Measurements from ENCODE around the gene HOXB7.

The HOXB7 gene

DNA sequence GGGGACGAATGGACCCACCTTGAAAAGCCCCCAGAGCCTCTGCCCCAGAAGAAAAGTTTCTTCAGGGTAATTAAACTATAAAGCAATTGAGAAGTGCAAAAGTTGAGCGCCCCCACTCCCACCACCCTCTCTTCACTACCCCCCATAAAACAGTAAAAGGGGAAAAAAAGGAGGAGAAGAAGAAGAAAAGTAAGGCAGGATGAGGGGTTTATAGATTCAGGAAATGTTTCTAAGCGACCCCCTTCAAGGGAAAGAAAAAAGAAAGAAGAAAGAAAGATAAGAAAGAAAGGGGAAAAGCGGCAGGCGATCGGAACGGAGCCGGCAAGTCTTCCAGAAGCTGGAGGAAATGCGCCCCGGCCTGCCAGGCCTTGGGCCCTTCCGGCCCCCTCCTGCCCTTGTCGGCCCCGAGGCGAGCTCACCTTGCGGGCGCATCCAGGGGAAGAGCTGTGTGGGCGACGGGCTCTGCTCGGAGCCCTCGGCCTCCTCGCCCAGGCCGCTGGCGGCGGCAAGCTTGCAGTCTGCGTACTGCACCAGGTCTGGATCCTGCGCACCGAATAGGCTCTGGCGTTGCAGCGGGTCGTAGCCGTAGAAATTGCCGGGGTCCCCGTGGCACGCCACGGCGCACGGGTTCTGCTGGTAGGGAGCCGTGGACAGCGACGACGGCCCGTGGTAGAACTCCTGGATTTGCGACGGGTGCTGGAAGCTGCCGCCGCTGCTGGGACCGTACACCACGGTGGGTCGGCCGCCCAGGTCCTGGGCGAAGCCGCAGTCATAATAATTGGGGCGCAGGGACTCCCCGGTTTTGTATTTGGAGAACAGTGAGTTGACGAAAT, 3.3 kb upstream of the HOXB7 start:
- in situ Hi-C loops (cut with HindIII; ENCODE audit: low pct_ligation_motif_present, low pct_unique_long_range_greater_than_20kb, low sequenced_read_pairs) = no loop called here
- DNase-seq = peak; percentile 53

DNA sequence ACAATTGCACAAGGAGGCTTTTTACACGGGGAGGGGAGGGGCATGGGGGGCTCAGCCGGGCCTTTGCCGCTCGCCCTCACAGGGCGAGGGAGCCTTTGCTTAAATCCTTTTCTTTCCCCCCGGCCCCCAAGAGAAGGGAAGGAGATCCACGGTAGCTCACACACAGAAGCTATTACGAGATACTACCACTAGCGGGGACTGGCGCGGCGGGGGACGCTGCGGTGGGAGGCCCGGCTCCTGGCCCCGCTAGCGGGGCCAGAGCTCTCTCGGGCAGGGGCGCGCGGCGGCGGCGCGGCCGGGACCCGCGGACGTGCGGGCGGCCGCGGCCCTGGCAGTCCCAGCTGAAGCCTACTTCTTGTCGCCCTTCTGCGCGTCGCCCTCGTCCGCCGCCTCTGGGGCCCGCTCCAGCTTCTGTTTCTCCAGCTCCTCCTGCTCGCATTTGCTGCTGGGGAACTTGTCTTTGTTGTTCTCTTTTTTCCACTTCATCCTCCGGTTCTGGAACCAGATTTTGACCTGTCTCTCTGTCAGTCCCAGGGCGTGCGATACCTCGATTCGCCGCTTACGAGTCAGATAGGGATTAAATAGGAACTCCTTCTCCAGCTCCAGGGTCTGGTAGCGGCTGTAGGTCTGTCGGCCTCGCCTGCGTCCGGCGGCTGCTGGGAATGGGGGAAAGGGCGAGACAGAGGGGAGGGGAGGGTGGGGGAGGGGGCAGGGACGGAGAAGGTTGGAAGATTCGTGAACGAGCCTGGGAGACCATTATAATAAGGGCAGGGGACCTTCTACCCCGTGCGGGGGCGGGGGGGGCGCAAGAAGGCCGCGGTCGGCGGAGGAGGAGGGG, 2.3 kb upstream of the HOXB7 start:
- in situ Hi-C loops (cut with HindIII; ENCODE audit: low pct_ligation_motif_present, low pct_unique_long_range_greater_than_20kb, low sequenced_read_pairs) = no loop called here

DNA sequence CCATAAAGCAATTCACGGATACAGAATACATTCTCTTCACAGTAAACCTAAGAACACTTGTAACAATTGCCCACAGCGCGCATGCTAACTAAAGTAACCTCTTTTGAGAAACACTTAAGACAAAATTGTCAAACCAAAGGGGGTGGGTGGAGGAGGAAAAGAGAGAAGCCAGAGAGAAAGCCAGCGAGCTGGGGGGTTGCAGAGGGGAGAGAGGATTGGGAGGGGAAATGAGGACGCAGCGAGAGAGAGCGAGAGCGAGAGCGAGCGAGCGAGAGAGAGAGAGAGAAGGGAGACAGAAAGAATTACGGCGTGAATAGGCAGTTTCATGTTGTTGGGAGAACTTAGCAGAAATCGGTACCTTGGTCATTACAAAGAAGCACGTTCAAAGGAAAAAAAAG, 1.6 kb upstream of the HOXB7 start:
- in situ Hi-C loops (cut with HindIII; ENCODE audit: low pct_ligation_motif_present, low pct_unique_long_range_greater_than_20kb, low sequenced_read_pairs) = no loop called here
- peak; percentile 48 for DNase-seq

More for the DNA sequence above, 2.3 kb upstream of the HOXB7 start:
- DNase-seq = peak; percentile 72

DNA sequence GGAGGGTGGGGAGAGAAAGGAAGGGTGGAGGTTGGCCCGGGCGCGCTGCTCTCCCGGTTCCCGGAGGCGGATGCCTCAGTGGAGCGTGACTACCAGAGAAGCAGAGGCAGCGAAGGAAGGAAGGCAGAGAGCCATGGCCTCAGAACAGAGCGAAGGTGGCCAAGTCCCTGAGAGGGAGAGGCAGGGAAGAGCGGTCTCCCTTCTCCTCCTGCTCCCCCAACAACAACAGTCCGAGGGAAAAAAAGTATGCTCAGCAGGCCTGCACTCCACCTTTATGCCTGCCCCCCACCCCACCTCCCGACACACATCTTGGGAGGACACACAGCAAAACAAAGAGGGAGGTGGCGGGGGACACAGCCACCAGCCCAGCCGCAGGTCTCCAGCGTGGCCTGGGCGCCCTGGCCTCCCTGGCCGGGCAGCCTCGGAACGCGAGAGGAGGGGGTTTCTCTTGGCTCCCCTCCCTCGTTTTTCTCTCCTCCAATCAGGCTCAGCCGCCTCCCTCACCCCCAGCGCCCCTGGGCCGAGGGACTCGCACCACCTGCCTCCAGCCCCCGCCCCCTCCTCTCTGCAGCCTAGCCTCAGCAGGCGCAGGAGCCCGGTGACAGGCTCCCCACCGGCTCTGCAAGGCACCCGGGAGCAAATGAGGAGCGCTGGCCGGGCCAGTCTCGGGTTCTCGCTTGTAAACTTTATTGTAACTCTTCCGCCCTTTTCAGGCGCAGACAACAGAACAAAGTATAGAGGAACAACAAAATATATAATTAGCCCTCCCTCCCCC, 1.1 kb upstream of the HOXB7 start:
- DNase-seq = peak; percentile 83
- in situ Hi-C loops (cut with HindIII; ENCODE audit: low pct_ligation_motif_present, low pct_unique_long_range_greater_than_20kb, low sequenced_read_pairs) = no loop called here

DNA sequence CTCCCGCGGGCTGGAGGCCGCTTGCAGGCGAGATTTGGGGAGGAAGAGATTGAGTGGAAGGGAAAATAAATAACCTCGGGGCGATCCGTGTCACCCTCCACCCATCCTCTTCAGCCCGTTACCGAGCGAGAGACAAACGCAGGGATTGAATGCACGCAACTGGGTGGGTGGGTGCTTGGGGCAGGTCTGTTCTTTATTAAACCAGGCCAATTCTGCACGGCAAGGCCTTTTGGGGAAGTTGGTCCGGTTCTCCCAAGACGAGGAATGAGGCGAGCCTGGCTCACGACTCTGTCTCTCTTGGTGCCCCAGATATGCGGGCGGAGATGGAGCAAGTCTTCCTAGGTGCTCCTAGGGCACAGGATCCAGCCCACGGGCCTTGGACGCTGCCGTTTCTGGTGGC, 396 bp upstream of the HOXB7 start:
- peak; percentile 59 for DNase-seq
- in situ Hi-C loops (cut with HindIII; ENCODE audit: low pct_ligation_motif_present, low pct_unique_long_range_greater_than_20kb, low sequenced_read_pairs) = no loop called here

DNA sequence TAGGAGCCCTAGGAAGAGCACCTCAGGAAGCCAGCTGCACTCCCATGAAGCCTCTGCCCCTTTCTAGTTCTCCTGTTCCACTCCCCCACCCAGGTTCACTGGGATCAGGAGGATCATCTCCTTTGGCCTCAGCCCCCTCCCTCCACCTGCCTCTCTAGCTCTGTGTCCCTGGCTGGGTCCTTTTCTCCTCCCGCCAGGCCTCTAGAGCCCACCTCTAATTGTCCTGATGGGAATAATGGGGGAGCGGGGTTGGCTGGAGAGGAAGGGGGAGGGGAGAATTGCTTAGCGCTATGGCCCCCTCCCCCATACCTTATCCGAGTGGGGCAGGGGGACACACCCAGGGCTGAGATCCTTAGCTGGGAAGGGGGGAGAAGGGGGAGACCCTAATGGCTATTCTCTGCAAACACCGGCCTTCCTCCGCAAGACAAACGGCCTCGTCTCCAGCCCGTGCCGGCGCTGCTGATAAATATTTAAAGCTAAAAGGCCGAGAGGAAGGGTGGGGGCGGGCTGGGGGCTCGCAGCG, 997 bp downstream of the HOXB7 start:
- in situ Hi-C loops (cut with HindIII; ENCODE audit: low pct_ligation_motif_present, low pct_unique_long_range_greater_than_20kb, low sequenced_read_pairs) = no loop called here
- no peak for DNase-seq

DNA sequence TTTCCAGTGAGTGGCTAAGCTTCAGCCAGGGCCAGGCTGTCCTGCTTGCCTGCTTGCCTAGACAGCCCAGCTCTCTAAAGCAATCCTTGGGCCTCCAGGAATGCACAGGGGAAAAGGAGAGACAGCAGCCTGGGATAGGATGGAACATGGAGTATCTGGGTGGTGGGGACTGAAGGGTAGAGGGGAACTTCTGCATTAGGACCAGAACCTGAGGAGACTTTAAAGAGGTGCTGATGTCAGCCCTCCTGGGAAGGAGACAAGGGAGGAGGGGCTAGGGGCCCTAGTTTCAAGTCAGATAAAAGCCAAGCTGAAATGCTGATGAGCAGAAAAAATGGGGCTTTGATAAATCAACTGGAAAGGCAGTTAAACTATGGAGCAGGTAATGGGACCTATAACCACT, 1.8 kb downstream of the HOXB7 start:
- in situ Hi-C loops (cut with HindIII; ENCODE audit: low pct_ligation_motif_present, low pct_unique_long_range_greater_than_20kb, low sequenced_read_pairs) = no loop called here
- no peak for DNase-seq

DNA sequence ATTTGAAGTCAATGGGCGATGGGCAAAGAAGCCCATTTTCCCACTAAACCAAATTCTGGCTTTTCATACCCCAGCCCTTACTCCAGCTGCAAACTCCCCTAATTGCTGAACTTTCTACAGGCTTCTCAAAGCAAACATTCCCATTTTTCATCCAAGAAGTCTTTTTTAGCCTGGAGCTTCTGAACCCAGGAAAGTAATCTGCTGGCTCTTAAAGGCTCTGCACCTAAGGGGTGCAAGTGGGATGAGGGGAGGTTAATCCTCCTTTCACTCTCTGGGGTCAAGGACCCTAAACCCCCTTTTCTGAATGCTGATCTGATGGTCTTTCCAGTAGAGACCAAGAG, 2.4 kb downstream of the HOXB7 start:
- DNase-seq = no peak
- in situ Hi-C loops (cut with HindIII; ENCODE audit: low pct_ligation_motif_present, low pct_unique_long_range_greater_than_20kb, low sequenced_read_pairs) = no loop called here

DNA sequence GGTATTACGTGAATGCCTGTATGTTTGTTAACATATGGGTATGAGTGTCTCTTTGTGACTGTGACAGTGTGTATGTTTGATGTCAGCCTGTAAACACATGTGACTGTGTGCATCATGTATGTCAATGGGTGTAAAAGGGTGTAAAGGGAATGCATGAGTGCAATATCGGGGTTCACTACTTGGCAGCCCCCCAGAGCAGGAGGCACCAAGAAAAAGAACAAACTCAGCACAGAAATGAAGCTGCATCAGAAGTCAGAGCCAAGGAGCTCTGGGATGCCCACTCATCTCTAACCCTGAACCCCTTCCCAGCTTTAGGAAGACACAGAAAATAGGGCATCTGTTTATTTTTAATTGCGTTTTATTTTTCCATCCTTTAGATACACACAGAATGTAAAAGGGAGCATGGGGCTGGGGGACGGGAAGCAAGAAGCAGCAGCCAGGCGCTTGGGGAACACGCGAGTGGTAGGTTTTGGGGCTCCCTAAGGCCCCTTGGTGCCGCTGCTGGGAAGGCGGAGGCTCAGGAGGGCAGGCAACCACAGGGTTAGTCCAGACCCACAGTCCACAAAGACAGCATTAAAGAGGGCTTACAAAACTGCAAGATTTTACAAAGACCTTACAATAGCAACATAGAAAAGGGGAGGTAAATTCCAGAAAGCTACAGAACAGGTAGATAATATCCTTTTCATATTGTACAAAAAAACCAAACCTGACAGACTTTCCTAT, 3.8 kb downstream of the HOXB7 start:
- in situ Hi-C loops (cut with HindIII; ENCODE audit: low pct_ligation_motif_present, low pct_unique_long_range_greater_than_20kb, low sequenced_read_pairs) = no loop called here
- no peak for DNase-seq

DNA sequence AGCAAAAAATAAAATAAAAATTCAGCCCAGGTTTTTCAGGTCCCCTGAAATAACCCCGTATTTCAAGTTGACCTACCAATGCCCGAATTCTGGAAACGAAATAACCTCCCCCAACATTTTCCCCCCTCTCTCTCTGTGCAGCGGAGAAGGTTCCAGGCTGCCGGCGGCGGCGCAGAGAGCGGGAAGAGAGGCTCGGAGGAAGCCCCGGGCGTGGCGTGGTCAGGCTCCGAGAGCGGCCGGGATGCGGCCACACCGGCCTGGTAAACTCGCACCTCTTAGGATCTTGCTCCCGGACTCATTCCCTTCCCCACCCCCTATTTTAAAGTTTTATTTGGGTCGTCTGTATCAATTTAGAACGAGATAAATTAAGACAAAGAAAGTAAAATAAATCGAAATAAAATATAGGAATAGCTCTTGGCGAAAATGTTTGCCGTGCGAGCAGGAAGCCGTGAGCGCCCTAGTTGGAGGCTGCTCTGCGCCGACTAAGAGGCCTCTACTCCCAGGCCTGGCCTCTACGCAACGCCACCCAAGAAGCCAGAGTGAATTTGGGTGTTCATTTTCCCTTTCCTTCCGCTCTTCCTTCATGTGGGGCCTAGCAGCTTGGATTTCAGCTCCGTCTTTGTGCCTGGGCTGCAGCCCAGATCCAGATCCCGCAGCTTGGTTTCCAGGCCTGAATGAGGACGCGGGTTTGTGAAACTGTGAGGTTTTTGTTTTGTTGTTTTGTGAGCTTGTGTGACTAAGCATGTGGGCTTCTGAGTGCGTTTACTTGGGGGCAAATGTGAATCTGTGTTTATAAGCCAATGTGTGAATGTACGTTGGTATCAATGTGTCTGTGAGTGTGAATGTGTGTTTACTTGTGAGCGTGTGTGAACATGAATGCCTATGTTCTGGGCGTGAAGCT, 4.6 kb downstream of the HOXB7 start:
- in situ Hi-C loops (cut with HindIII; ENCODE audit: low pct_ligation_motif_present, low pct_unique_long_range_greater_than_20kb, low sequenced_read_pairs) = no loop called here

DNA sequence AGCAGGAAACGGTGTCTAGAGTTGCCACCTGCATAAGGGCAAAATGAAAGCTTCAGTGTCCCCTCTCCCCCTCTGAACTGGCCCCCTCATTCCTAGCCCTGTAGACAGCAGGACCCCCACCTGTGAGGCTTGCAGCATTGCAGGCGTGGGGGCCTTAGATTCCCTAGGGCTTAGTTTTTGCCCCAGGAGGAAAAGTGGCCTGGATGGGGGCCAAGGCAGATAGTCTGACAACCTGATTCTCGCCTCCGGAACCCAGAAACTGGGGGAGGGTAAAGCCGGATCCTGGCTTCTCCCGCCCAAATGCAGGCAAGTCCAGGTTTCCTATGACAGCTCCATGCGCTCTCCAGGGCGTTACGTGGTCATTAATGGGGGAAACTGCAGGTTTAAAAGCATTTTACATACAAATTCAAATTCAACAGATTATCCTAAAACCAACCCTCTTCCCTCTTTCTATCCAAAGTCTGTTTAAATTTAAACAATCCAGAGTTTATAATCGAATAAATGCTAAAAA, 5.4 kb downstream of the HOXB7 start:
- peak; percentile 17 for DNase-seq
- in situ Hi-C loops (cut with HindIII; ENCODE audit: low pct_ligation_motif_present, low pct_unique_long_range_greater_than_20kb, low sequenced_read_pairs) = no loop called here

More for the DNA sequence above, 4.6 kb downstream of the HOXB7 start:
- DNase-seq = no peak

DNA sequence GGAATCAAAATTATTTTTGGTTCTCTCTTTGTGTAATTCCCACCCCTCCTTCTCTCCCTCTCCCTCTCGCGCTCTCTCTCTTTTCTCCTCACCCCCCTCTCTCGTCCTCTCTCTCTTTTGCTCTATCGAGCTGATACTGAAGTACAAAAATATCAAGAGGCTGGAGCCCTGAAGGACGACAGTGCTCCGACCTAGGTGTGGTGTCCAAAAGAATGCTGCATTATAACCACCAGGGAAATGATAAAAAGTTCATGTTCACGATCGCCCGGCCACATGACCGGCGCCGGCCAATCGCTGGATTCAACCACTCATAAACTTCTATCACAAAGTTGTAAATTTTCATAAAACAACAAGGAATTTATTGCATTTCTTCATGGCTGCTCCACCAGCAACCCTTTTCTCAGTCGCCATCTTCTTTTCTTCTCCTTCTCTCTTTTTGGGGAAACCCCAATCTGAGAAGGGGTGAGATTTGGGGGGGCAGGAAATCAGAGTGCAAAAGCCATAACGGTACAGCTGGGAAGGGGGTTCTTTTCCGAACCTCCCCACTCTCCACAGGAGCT, 6.0 kb downstream of the HOXB7 start, which contains the start of gene HOXB6:
HOXB6 (minus strand) TSS at position 217 of the 560 bp plus-strand sequence. CDS start 6,836 bp downstream, outside the sequence.
- in situ Hi-C loops (cut with HindIII; ENCODE audit: low pct_ligation_motif_present, low pct_unique_long_range_greater_than_20kb, low sequenced_read_pairs) = no loop called here
- DNase-seq = peak; percentile 76

DNA sequence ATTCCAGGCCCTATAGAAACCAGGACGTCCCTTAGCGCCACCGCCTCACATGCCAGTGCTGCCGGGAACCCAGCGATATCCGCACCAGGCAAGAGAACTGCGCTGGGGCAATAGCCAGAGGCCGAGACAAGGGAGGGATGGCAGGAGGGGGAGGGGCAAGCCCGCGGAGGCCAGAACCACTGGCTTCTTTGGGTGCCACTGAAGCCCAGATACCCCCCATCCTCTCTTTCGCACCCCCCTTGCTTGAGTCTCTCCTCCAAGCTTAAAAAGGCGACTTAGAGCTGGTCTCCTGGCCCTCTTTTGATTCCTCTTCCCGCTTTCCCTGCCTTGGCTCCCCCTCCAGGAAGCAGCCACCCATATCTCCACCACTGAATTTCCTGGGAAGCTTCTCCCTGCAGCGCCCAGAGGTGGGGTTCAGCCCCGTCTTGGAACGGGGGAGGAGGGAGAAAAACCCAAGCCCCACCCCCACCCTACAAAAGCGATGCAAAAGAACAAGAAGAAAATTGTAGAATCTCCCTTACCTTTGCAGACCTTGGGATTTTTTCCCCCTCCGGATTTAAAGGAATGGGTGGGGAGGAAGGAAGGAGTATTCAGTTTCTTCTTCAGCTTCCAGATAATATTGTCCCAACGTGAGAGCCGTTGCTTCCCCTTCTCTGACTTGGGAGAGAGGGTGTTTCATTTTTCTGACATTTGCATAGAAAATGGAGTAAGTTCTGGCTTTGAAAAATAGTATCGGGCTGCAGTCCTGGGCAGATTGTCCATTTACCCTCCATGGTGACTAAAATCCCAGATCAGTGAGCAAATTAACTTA, 6.7 kb downstream of the HOXB7 start:
- peak; percentile 86 for DNase-seq
- in situ Hi-C loops (cut with HindIII; ENCODE audit: low pct_ligation_motif_present, low pct_unique_long_range_greater_than_20kb, low sequenced_read_pairs) = no loop called here

DNA sequence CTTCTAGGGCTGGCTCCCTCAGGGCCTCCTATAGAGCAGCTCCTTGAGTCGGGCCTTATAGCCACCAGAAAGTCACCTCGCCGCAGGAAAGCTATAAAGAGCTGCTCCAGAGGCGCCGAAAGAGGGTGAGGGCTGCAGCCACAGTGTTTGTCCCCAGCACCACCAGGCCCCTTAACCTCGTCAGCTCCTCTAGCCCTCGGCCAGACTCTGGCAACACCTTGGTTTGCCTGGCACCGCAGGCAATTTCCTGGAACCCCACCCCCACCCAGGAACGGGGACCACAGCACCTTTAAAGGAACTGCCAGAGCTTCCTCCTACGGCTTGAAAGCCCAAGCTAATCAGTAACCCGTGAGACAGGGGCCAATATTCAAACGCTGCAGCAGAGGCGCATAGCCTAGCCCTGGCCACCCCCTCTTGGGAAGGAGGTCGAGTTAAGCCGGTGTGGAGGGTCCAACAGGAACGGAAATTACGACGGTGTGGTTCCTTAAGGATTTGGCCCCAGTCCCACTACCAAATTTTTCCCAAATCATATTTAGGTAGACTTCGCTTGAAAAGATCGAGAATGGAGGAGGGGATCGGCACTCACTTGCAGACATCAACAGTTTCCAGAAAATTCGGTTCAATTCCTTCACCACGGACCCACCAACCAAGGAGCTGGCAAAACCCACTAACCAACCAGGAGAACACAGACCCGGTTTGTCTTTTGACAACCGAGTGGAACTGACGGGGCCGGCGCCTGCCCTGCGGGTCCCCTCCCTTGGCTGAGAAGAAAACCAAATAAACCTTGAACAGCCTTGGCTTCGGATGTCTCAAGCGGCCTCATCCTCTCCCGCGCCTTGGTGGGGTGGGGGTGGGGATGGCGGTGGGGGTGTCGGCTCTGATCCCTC, 9.0 kb downstream of the HOXB7 start:
- in situ Hi-C loops (cut with HindIII; ENCODE audit: low pct_ligation_motif_present, low pct_unique_long_range_greater_than_20kb, low sequenced_read_pairs) = no loop called here
- DNase-seq = peak; percentile 77

DNA sequence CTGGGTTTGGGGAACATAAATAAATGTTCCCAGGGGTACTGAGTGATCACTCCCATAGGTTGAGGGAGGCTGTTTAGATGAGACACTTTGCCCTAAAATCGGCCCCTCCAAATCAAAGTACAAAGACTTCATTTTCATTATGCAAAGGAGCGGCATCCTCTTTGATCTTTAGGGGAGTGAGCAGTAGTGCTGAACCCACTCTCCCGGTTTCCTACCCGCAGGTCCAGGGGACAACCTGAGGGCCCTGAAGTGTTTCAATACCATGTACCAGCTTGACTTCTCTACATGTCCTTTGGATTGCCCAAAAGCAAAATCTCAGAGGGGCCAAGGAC, 9.6 kb downstream of the HOXB7 start:
- no peak for DNase-seq
- in situ Hi-C loops (cut with HindIII; ENCODE audit: low pct_ligation_motif_present, low pct_unique_long_range_greater_than_20kb, low sequenced_read_pairs) = no loop called here
